ENCODE data around the gene SART1. TPM values are rescaled to one million over a fixed set of nuclear protein-coding genes. Genes with fewer than 3 reads are reported as not detected.

The SART1 gene
- total RNA-seq, 4 donors from 2014 or later, result 12.0 to 55.2 (median 33.3) TPM

GRCh38 chr11:66011785-66012303, 50.3 kb downstream of the SART1 start, which contains the start of gene CST6:
Gene CST6, plus strand, starts transcription at chr11:66012008. Its CDS starts 37 bp downstream, at chr11:66012045.
- Histone ChIP-seq H3K36me3 (no peaks in the 10 kb centered on the region), H3K27me3 (peaks cover 12 to 18% (median 17%) of the 10 kb centered on the region in 3 donors), H3K27ac (no peak within 1 kb of the TSS), H3K4me1 (peaks cover 9 to 25% of the 10 kb centered on the region in 2 donors), H3K9me3 (no peaks in the 10 kb centered on the region), H3K4me3 (peak within 1 kb of the TSS in 3 of 4 donors; percentile 2 to 20 (median 20))
- DNase-seq, result no peak
- intact Hi-C loops (cut with DNase I; ENCODE audit: low total_unique reads), result no loop called here
- in situ Hi-C loops (cut with MboI; ENCODE audit: low sequenced_read_pairs in 4 of 4), result no loop called here
- TF ChIP-seq POLR2A (IDR thresholded peaks at IDR 0.05), result no peak
- no peak for TF ChIP-seq CTCF (IDR thresholded peaks at IDR 0.05 in 4 of 5, conservative IDR thresholded peaks at IDR 0.05 in 1 of 5)
- ATAC-seq, result no peak

GRCh38 chr11:66012371-66012945, 50.9 kb downstream of the SART1 start:
- TF ChIP-seq POLR2A (IDR thresholded peaks at IDR 0.05) (no peak), CTCF (IDR thresholded peaks at IDR 0.05 in 4 of 5, conservative IDR thresholded peaks at IDR 0.05 in 1 of 5) (no peak)
- H3K36me3 ChIP-seq, result no peaks in the 10 kb centered on the region
- H3K4me3 ChIP-seq, result no peak overlapping the region
- H3K9me3 ChIP-seq, result no peaks in the 10 kb centered on the region
- DNase-seq (no peak), ATAC-seq (no peak)
- intact Hi-C loops (cut with DNase I; ENCODE audit: low total_unique reads) (no loop called here), in situ Hi-C loops (cut with MboI; ENCODE audit: low sequenced_read_pairs in 4 of 4) (no loop called here)
- peaks cover 9 to 19% of the 10 kb centered on the region in 2 donors for H3K4me1 ChIP-seq
- H3K27ac ChIP-seq, result no peak overlapping the region
- peaks cover 12 to 18% (median 17%) of the 10 kb centered on the region in 3 donors for H3K27me3 ChIP-seq

GRCh38 chr11:66012946-66013761, 51.6 kb downstream of the SART1 start:
- in situ Hi-C loops (cut with MboI; ENCODE audit: low sequenced_read_pairs in 4 of 4) (no loop called here), intact Hi-C loops (cut with DNase I; ENCODE audit: low total_unique reads) (no loop called here)
- ATAC-seq, result no peak
- no peak overlapping the region for H3K27ac ChIP-seq
- peaks cover 12 to 18% (median 17%) of the 10 kb centered on the region in 3 donors for H3K27me3 ChIP-seq
- peaks cover 9 to 15% of the 10 kb centered on the region in 2 donors for H3K4me1 ChIP-seq
- H3K9me3 ChIP-seq, result no peaks in the 10 kb centered on the region
- TF ChIP-seq POLR2A (IDR thresholded peaks at IDR 0.05), result no peak
- no peak for TF ChIP-seq CTCF (IDR thresholded peaks at IDR 0.05 in 4 of 5, conservative IDR thresholded peaks at IDR 0.05 in 1 of 5)
- no peak overlapping the region for H3K4me3 ChIP-seq
- no peaks in the 10 kb centered on the region for H3K36me3 ChIP-seq
- DNase-seq, result no peak

- in situ Hi-C loops (cut with MboI; ENCODE audit: low sequenced_read_pairs in 4 of 4), result no loop called here
- Histone ChIP-seq H3K27ac (no peak overlapping the region), H3K27me3 (peaks cover 12 to 18% (median 17%) of the 10 kb centered on the region in 3 donors), H3K36me3 (no peaks in the 10 kb centered on the region), H3K9me3 (no peaks in the 10 kb centered on the region), H3K4me1 (peaks cover 9 to 15% of the 10 kb centered on the region in 2 donors), H3K4me3 (no peak overlapping the region)
- TF ChIP-seq CTCF (IDR thresholded peaks at IDR 0.05 in 4 of 5, conservative IDR thresholded peaks at IDR 0.05 in 1 of 5), result no peak
- no peak for TF ChIP-seq POLR2A (IDR thresholded peaks at IDR 0.05)
- intact Hi-C loops (cut with DNase I; ENCODE audit: low total_unique reads), result no loop called here
- DNase-seq, result no peak
- ATAC-seq, result no peak
These were observed 52.2 kb downstream of the SART1 start for GRCh38 chr11:66013762-66014100.

All from gastrocnemius medialis (tissue), 4 donors.